ENCODE data around the gene TACR2.

Gene TACR2

GRCh38 chr10:69367469-69367868 lies 49.2 kb downstream of the TACR2 start:
- no peak for TF ChIP-seq CTCF (IDR thresholded peaks at IDR 0.05; ENCODE audit: low read depth, low read length)
- no peak for DNase-seq (ENCODE audit: low read depth in 2 of 2)
- no peak overlapping the region for H3K4me3 ChIP-seq (replicated peaks in 1 of 2; ENCODE audit: low read depth in 2 of 2, low read length in 2 of 2)

DNA sequence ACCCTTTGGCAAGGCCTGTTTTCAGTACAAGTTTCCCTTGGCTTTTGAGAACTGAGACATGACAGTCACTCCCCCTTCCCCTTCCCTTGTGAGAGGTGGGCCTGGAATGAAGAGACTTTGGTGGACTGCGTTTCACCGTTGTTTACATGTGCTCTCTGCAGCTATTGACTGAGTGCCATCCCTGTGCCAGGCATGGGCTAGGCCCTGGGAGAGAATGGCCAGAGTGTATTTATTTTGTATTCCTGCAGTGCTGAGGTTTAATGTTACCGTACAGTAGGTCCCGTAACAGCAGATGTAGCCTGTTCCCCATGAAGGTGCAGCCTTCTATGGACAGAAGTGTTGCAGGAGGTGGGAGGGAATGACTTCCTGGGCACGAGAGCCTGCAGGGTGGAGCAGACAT lies 50.0 kb downstream of the TACR2 start:
- no peak for TF ChIP-seq CTCF (IDR thresholded peaks at IDR 0.05; ENCODE audit: low read depth, low read length)
- no peak for DNase-seq (ENCODE audit: low read depth in 2 of 2)
- H3K4me3 ChIP-seq (replicated peaks in 1 of 2; ENCODE audit: low read depth in 2 of 2, low read length in 2 of 2), result no peak overlapping the region

DNA sequence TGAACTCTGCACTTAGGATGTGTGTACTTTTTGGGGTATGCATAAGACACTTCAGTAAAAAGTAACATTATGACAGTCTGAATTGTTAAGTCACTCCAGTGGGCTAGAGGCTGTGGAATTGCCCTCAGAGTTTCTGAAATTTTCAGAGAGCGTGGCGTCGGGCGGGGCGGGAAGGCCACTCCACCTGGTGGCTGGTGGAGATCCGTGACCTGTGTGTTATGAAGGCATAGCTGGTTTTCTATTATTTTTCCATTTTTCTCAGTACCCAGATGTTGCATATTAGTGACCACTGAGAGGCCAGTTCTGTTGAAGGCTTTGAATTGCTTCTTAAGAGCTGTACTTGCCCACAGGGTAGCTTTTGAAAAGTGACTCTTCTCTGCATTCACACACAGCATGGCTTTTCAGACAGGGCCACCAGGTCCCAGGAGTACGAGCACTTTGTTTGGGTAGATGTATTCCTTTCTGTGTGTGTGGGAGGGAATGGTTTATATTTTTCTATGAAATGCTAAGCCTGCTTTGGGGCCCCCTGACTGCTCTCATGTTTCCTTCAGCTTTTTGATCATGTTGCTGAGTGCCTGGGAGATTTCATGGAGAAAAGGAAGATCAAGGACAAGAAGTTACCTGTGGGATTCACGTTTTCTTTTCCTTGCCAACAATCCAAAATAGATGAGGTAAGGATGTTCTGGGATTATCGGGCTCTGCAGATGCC lies 52.3 kb downstream of the TACR2 start:
- no peak overlapping the region for H3K4me3 ChIP-seq (replicated peaks in 1 of 2; ENCODE audit: low read depth in 2 of 2, low read length in 2 of 2)
- no peak for DNase-seq (ENCODE audit: low read depth in 2 of 2)
- no peak for TF ChIP-seq CTCF (IDR thresholded peaks at IDR 0.05; ENCODE audit: low read depth, low read length)

DNA sequence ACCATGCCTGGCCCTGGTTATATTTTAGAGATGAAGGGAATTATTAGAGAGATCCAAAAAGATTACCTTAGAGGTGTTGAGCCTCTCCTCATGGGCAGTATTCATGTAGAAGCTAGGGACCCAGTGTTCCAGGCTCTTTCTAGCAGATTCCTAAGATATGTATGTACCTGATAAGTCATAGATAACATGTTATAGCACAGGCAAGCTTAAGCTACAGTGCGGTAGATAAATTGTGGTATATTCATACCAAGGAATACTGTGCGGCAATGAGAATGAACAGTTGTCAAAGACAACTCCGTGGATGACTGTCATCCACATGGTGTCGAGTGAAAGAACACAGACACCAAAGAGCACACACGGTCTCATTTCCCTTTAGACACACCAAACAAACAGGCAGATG lies 53.1 kb downstream of the TACR2 start:
- DNase-seq (ENCODE audit: low read depth in 2 of 2), result no peak
- no peak for TF ChIP-seq CTCF (IDR thresholded peaks at IDR 0.05; ENCODE audit: low read depth, low read length)
- no peak overlapping the region for H3K4me3 ChIP-seq (replicated peaks in 1 of 2; ENCODE audit: low read depth in 2 of 2, low read length in 2 of 2)

GRCh38 chr10:69362471-69362954 lies 54.2 kb downstream of the TACR2 start:
- peak overlapping the region in 1 of 2 donors; percentile 1 for H3K4me3 ChIP-seq (replicated peaks in 1 of 2; ENCODE audit: low read depth in 2 of 2, low read length in 2 of 2)
- no peak for TF ChIP-seq CTCF (IDR thresholded peaks at IDR 0.05; ENCODE audit: low read depth, low read length)
- peak; percentile 72 to 91 for DNase-seq (ENCODE audit: low read depth in 2 of 2)

- no peak overlapping the region for H3K4me3 ChIP-seq (replicated peaks in 1 of 2; ENCODE audit: low read depth in 2 of 2, low read length in 2 of 2)
- TF ChIP-seq CTCF (IDR thresholded peaks at IDR 0.05; ENCODE audit: low read depth, low read length), result no peak
- no peak for DNase-seq (ENCODE audit: low read depth in 2 of 2)
Observed at GRCh38 chr10:69361303-69361614, 55.5 kb downstream of the TACR2 start.

Measured in cardiac fibroblast (primary cell).